Measurements from ENCODE around the gene CXXC5. TPM values are rescaled to one million over a fixed set of nuclear protein-coding genes. Genes with fewer than 3 reads are reported as not detected.

Gene CXXC5
- polyA plus RNA-seq, 1 donor from 2014 or later: 24.4 TPM

GRCh38 chr5:139675213-139675612, 27.1 kb downstream of the CXXC5 start:
- no peak overlapping the region for H3K27ac ChIP-seq (ENCODE audit: low read length)
- no peaks in the 10 kb centered on the region for H3K27me3 ChIP-seq (ENCODE audit: insufficient read depth, low read depth, low read length)
- no peaks in the 10 kb centered on the region for H3F3A ChIP-seq (ENCODE audit: insufficient read depth, low read length, poor library complexity, severe bottlenecking)
- no peaks in the 10 kb centered on the region for H3K36me3 ChIP-seq (ENCODE audit: insufficient read depth, low read length)
- no peak overlapping the region for H3K4me3 ChIP-seq (ENCODE audit: low read length)
- H2AFZ ChIP-seq (ENCODE audit: low read depth, low read length): no peak overlapping the region
- H4K20me1 ChIP-seq (ENCODE audit: insufficient read depth): no peaks in the 10 kb centered on the region
- no peaks in the 10 kb centered on the region for H3K9me3 ChIP-seq (ENCODE audit: low read length)
- H3K4me2 ChIP-seq (ENCODE audit: low read length): no peak overlapping the region
- H3K9ac ChIP-seq (ENCODE audit: low read length): no peak overlapping the region
- H3K9me2 ChIP-seq (ENCODE audit: insufficient read depth, low read length): no peaks in the 10 kb centered on the region
- no peak for TF ChIP-seq MXI1 (conservative IDR thresholded peaks at IDR 0.05; ENCODE audit: poor library complexity, severe bottlenecking)
- TF ChIP-seq CTCF (IDR thresholded peaks at IDR 0.05; ENCODE audit: poor library complexity, severe bottlenecking): no peak
- H3K79me2 ChIP-seq (replicated peaks; ENCODE audit: insufficient read depth, low read length): peaks cover 7% of the 10 kb centered on the region

- Histone ChIP-seq H3K36me3 (ENCODE audit: insufficient read depth, low read length) (no peaks in the 10 kb centered on the region), H3K4me2 (ENCODE audit: low read length) (no peak overlapping the region), H3K9me3 (ENCODE audit: low read length) (no peaks in the 10 kb centered on the region), H3K9me2 (ENCODE audit: insufficient read depth, low read length) (no peaks in the 10 kb centered on the region), H3K27ac (ENCODE audit: low read length) (no peak overlapping the region), H4K20me1 (ENCODE audit: insufficient read depth) (no peaks in the 10 kb centered on the region), H3K27me3 (ENCODE audit: insufficient read depth, low read depth, low read length) (no peaks in the 10 kb centered on the region), H3K4me3 (ENCODE audit: low read length) (no peak overlapping the region), H3K79me2 (replicated peaks; ENCODE audit: insufficient read depth, low read length) (peaks cover 7% of the 10 kb centered on the region), H3K9ac (ENCODE audit: low read length) (no peak overlapping the region), H3F3A (ENCODE audit: insufficient read depth, low read length, poor library complexity, severe bottlenecking) (no peaks in the 10 kb centered on the region), H2AFZ (ENCODE audit: low read depth, low read length) (no peak overlapping the region)
- TF ChIP-seq TAF1 (IDR thresholded peaks at IDR 0.05; ENCODE audit: low read depth) (no peak), MXI1 (conservative IDR thresholded peaks at IDR 0.05; ENCODE audit: poor library complexity, severe bottlenecking) (no peak), RAD21 (conservative IDR thresholded peaks at IDR 0.05) (no peak), EZH2 (IDR thresholded peaks at IDR 0.05; ENCODE audit: borderline replicate concordance, insufficient read depth, low read length, poor library complexity, severe bottlenecking) (no peak), POLR2AphosphoS5 (IDR thresholded peaks at IDR 0.05) (no peak), EP300 (conservative IDR thresholded peaks at IDR 0.05; ENCODE audit: poor library complexity, severe bottlenecking) (no peak), SMC3 (conservative IDR thresholded peaks at IDR 0.05; ENCODE audit: poor library complexity) (no peak), REST (IDR thresholded peaks at IDR 0.05; ENCODE audit: borderline replicate concordance) (no peak), CTCF (IDR thresholded peaks at IDR 0.05; ENCODE audit: poor library complexity, severe bottlenecking) (no peak)
Observed at GRCh38 chr5:139675825-139676224, 27.7 kb downstream of the CXXC5 start.

Data from neural cell (in vitro differentiated cells).